ENCODE results near the gene SHLD1. TPM values are rescaled to one million over a fixed set of nuclear protein-coding genes. Genes with fewer than 3 reads are reported as not detected.
A peak's percentile ranks its signal among the peaks of the same experiment; 100 is the strongest.

Gene SHLD1
- total and polyA plus RNA-seq, 2 experiments from 2014 or later, result 1.4 to 15.0 TPM

DNA sequence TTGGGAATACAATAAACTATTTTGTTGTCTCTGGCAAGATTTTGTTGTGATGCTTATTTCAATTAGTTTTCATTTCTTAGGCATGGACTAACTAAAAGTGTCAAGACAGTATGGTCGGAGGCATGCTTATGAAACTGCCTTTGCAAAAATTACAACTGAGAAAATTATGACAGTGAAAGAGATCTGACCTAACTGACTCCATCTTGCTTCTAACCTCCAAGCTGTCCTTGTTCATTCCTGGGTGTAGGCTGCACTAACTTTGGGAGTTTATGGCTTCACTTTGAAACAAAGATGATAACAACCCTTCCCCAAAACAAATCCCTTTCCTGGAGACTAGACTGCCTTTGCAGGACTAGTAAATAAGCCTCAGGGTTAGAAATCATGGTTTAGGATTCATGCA is 4.1 kb upstream of the SHLD1 start:
- no peak overlapping the region for H3K4me3 Mint-ChIP-seq
- Histone ChIP-seq H3K36me3 (ENCODE audit: insufficient read depth) (no peaks in the 10 kb centered on the region), H3K27me3 (ENCODE audit: insufficient read depth) (no peaks in the 10 kb centered on the region), H3K27ac (ENCODE audit: low read depth) (no peak overlapping the region), H3K4me1 (ENCODE audit: insufficient read depth) (peaks cover under 1% of the 10 kb centered on the region; the same call in 1 of the 2 replicates), H3K4me2 (no peak overlapping the region), H2AFZ (0 out of 2 replicates have a peak overlapping the region, but pooled peaks have one; percentile 39), H3K9me2 (ENCODE audit: insufficient read depth) (0 out of 2 replicates have a peak, but pooled peaks cover 6% of the 10 kb centered on the region), H3K4me3 (no peak overlapping the region), H4K20me1 (replicated peaks; ENCODE audit: insufficient read depth) (no peaks in the 10 kb centered on the region), H3K79me2 (replicated peaks; ENCODE audit: insufficient read depth) (no peaks in the 10 kb centered on the region), H3F3A (replicated peaks; ENCODE audit: low read depth) (no peaks in the 10 kb centered on the region)
- peaks cover 3% of the 10 kb centered on the region; the same call in 2 of the 3 replicates for H3K36me3 Mint-ChIP-seq (ENCODE audit: low read depth)
- peaks cover 4% of the 10 kb centered on the region for H3K27me3 Mint-ChIP-seq (ENCODE audit: insufficient read depth, low read depth, poor library complexity)
- no peak for ATAC-seq
- TF ChIP-seq STAT1 (IDR thresholded peaks at IDR 0.05; ENCODE audit: unreplicated experiment), result no peak
- TF ChIP-seq ZNF462 (CRISPR knock-in tag; IDR thresholded peaks at IDR 0.05), result no peak
- no peak for TF ChIP-seq NANOG (IDR thresholded peaks at IDR 0.05; ENCODE audit: borderline replicate concordance)
- no peak for TF ChIP-seq EZH2phosphoT487 (IDR thresholded peaks at IDR 0.05; ENCODE audit: unreplicated experiment)
- H3K9me3 Mint-ChIP-seq, result peaks cover 3% of the 10 kb centered on the region; the same call in 2 of the 3 replicates
- no peak overlapping the region for H3K27ac Mint-ChIP-seq
- DNase-seq (ENCODE audit: low spot score), result no peak
- no peaks in the 10 kb centered on the region for H3K4me1 Mint-ChIP-seq

DNA sequence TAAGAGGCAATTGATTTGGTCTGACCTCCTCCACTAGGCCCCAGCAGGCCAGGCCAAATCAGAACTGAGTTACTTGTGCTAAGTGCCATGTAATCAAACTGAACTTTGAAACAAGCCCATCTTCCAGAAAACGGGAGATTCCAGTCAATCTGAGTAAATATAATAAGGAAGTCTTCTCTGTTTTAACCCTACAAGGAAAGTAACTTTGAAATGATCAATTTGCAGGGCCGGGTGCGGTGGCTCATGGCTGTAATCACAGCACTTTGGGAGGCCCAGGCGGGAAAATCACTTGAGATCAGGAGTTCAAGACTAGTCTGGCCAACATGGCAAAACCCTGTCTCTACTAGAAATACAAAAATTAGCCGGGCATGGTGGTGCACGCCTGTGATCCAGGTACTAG is 2.0 kb upstream of the SHLD1 start:
- H2AFZ ChIP-seq, result peak overlapping the region; percentile 75; the same call in 1 of the 2 replicates

More for the DNA sequence above, 2.0 kb upstream of the SHLD1 start:
- no peaks in the 10 kb centered on the region for H3K79me2 ChIP-seq (replicated peaks; ENCODE audit: insufficient read depth)
- ATAC-seq, result no peak
- H3K27ac ChIP-seq (ENCODE audit: low read depth), result no peak overlapping the region
- H3K36me3 ChIP-seq (ENCODE audit: insufficient read depth), result no peaks in the 10 kb centered on the region
- DNase-seq (ENCODE audit: low spot score), result no peak
- H3K27me3 ChIP-seq (ENCODE audit: insufficient read depth), result no peaks in the 10 kb centered on the region
- peaks cover 4% of the 10 kb centered on the region for H3K27me3 Mint-ChIP-seq (ENCODE audit: insufficient read depth, low read depth, poor library complexity)
- H3K9me3 Mint-ChIP-seq, result peaks cover 3% of the 10 kb centered on the region; the same call in 2 of the 3 replicates
- no peak overlapping the region for H3K27ac Mint-ChIP-seq
- H3K9me2 ChIP-seq (ENCODE audit: insufficient read depth), result 0 out of 2 replicates have a peak, but pooled peaks cover 6% of the 10 kb centered on the region
- H3F3A ChIP-seq (replicated peaks; ENCODE audit: low read depth), result no peaks in the 10 kb centered on the region
- no peak overlapping the region for H3K4me3 Mint-ChIP-seq
- peaks cover 8% of the 10 kb centered on the region for H3K4me1 ChIP-seq (ENCODE audit: insufficient read depth)
- H3K4me1 Mint-ChIP-seq, result peaks cover 6% of the 10 kb centered on the region; the same call in 2 of the 3 replicates
- H4K20me1 ChIP-seq (replicated peaks; ENCODE audit: insufficient read depth), result no peaks in the 10 kb centered on the region
- TF ChIP-seq STAT1 (IDR thresholded peaks at IDR 0.05; ENCODE audit: unreplicated experiment) (no peak), ZNF462 (CRISPR knock-in tag; IDR thresholded peaks at IDR 0.05) (no peak), CREB1 (CRISPR knock-in tag; IDR thresholded peaks at IDR 0.05; ENCODE audit: low read depth) (no peak)
- peaks cover 3% of the 10 kb centered on the region; the same call in 2 of the 3 replicates for H3K36me3 Mint-ChIP-seq (ENCODE audit: low read depth)
- no peak overlapping the region for H3K4me2 ChIP-seq
- H3K4me3 ChIP-seq, result no peak overlapping the region
